Measurements from ENCODE around the gene BUD31. TPM values are rescaled to one million over a fixed set of nuclear protein-coding genes. Genes with fewer than 3 reads are reported as not detected.
"Not testable (repeated sequence)": the region's sequence is repeated elsewhere in the genome, so short reads cannot be mapped to it uniquely, and the experiment has no call there.

The BUD31 gene
- total RNA-seq, 1 donor from 2014 or later, result 73.4 TPM

- Mint-ChIP-seq H3K36me3 (ENCODE audit: low read depth, unreplicated experiment) (peaks cover 40% of the 10 kb centered on the region), H3K27me3 (ENCODE audit: unreplicated experiment) (peaks cover 2% of the 10 kb centered on the region), H3K27ac (ENCODE audit: unreplicated experiment) (no peak overlapping the region), H3K4me1 (ENCODE audit: unreplicated experiment) (no peaks in the 10 kb centered on the region), H3K9me3 (ENCODE audit: unreplicated experiment) (no peaks in the 10 kb centered on the region), H3K4me3 (ENCODE audit: unreplicated experiment) (no peak overlapping the region)
- no peak for DNase-seq (ENCODE audit: low spot score)
- no peak for TF ChIP-seq CTCF (IDR thresholded peaks at IDR 0.05; ENCODE audit: unreplicated experiment)
Measured at GRCh38 chr7:99422186-99422585, 13.4 kb downstream of the BUD31 start.

GRCh38 chr7:99422625-99423024 lies 13.9 kb downstream of the BUD31 start:
- Mint-ChIP-seq H3K4me3 (ENCODE audit: unreplicated experiment) (peak overlapping the region; percentile 54), H3K27me3 (ENCODE audit: unreplicated experiment) (peaks cover 2% of the 10 kb centered on the region), H3K4me1 (ENCODE audit: unreplicated experiment) (no peaks in the 10 kb centered on the region), H3K27ac (ENCODE audit: unreplicated experiment) (no peak overlapping the region), H3K36me3 (ENCODE audit: low read depth, unreplicated experiment) (peaks cover 35% of the 10 kb centered on the region), H3K9me3 (ENCODE audit: unreplicated experiment) (no peaks in the 10 kb centered on the region)
- TF ChIP-seq CTCF (IDR thresholded peaks at IDR 0.05; ENCODE audit: unreplicated experiment), result no peak
- no peak for DNase-seq (ENCODE audit: low spot score)

- Mint-ChIP-seq H3K27ac (ENCODE audit: unreplicated experiment) (no peak overlapping the region), H3K27me3 (ENCODE audit: unreplicated experiment) (peaks cover 3% of the 10 kb centered on the region), H3K36me3 (ENCODE audit: low read depth, unreplicated experiment) (peaks cover 29% of the 10 kb centered on the region), H3K4me3 (ENCODE audit: unreplicated experiment) (peak overlapping the region; percentile 69), H3K4me1 (ENCODE audit: unreplicated experiment) (no peaks in the 10 kb centered on the region), H3K9me3 (ENCODE audit: unreplicated experiment) (no peaks in the 10 kb centered on the region)
- DNase-seq (ENCODE audit: low spot score), result no peak
- TF ChIP-seq CTCF (IDR thresholded peaks at IDR 0.05; ENCODE audit: unreplicated experiment), result no peak
Measured at GRCh38 chr7:99424932-99425730, 16.4 kb downstream of the BUD31 start.

- H3K4me1 Mint-ChIP-seq (ENCODE audit: unreplicated experiment), result no peaks in the 10 kb centered on the region
- no peaks in the 10 kb centered on the region for H3K9me3 Mint-ChIP-seq (ENCODE audit: unreplicated experiment)
- DNase-seq (ENCODE audit: low spot score), result no peak
- no peak for TF ChIP-seq CTCF (IDR thresholded peaks at IDR 0.05; ENCODE audit: unreplicated experiment)
- H3K27ac Mint-ChIP-seq (ENCODE audit: unreplicated experiment), result no peak overlapping the region
- no peak overlapping the region for H3K4me3 Mint-ChIP-seq (ENCODE audit: unreplicated experiment)
- peaks cover 32% of the 10 kb centered on the region for H3K36me3 Mint-ChIP-seq (ENCODE audit: low read depth, unreplicated experiment)
- H3K27me3 Mint-ChIP-seq (ENCODE audit: unreplicated experiment), result peaks cover 1% of the 10 kb centered on the region
Measured at GRCh38 chr7:99428972-99429566, 20.3 kb downstream of the BUD31 start.

- H3K4me3 Mint-ChIP-seq (ENCODE audit: unreplicated experiment), result no peak overlapping the region
- peaks cover 1% of the 10 kb centered on the region for H3K27me3 Mint-ChIP-seq (ENCODE audit: unreplicated experiment)
- H3K9me3 Mint-ChIP-seq (ENCODE audit: unreplicated experiment), result no peaks in the 10 kb centered on the region
Measured at GRCh38 chr7:99429756-99430155, 21.0 kb downstream of the BUD31 start.

GRCh38 chr7:99431756-99432540 lies 23.2 kb downstream of the BUD31 start:
- H3K36me3 Mint-ChIP-seq (ENCODE audit: low read depth, unreplicated experiment), result peaks cover 26% of the 10 kb centered on the region
- H3K27me3 Mint-ChIP-seq (ENCODE audit: unreplicated experiment); H3K4me3 Mint-ChIP-seq (ENCODE audit: unreplicated experiment); H3K27ac Mint-ChIP-seq (ENCODE audit: unreplicated experiment); H3K9me3 Mint-ChIP-seq (ENCODE audit: unreplicated experiment); H3K4me1 Mint-ChIP-seq (ENCODE audit: unreplicated experiment); DNase-seq (ENCODE audit: low spot score): not testable (repeated sequence)

More at GRCh38 chr7:99429756-99430155, 21.0 kb downstream of the BUD31 start:
- Mint-ChIP-seq H3K27ac (ENCODE audit: unreplicated experiment) (no peak overlapping the region), H3K36me3 (ENCODE audit: low read depth, unreplicated experiment) (peaks cover 26% of the 10 kb centered on the region), H3K4me1 (ENCODE audit: unreplicated experiment) (no peaks in the 10 kb centered on the region)
- no peak for TF ChIP-seq CTCF (IDR thresholded peaks at IDR 0.05; ENCODE audit: unreplicated experiment)
- DNase-seq (ENCODE audit: low spot score), result no peak

All from endothelial cell (in vitro differentiated cells).